Esophagus mucosa (tissue), 1 donor: Measurements from ENCODE around the gene KPNB1. TPM values are rescaled to one million over a fixed set of nuclear protein-coding genes. Genes with fewer than 3 reads are reported as not detected.

Source experiments
- ATAC-seq: fragments of 200-7000 bp; cut with Tn5 transposase; one replicate; pipeline ENCODE4 v1.9.1; 2020
- total RNA-seq: library from RNA; stranded (reverse); gene quantifications from one replicate; pipeline ENCODE4 v1.2.4, GENCODE V29; 2023
- donor health status: DM: yes; HTN: yes; CAD: no.

Gene KPNB1
- total RNA-seq, 1 donor from 2014 or later, result 232 TPM

DNA sequence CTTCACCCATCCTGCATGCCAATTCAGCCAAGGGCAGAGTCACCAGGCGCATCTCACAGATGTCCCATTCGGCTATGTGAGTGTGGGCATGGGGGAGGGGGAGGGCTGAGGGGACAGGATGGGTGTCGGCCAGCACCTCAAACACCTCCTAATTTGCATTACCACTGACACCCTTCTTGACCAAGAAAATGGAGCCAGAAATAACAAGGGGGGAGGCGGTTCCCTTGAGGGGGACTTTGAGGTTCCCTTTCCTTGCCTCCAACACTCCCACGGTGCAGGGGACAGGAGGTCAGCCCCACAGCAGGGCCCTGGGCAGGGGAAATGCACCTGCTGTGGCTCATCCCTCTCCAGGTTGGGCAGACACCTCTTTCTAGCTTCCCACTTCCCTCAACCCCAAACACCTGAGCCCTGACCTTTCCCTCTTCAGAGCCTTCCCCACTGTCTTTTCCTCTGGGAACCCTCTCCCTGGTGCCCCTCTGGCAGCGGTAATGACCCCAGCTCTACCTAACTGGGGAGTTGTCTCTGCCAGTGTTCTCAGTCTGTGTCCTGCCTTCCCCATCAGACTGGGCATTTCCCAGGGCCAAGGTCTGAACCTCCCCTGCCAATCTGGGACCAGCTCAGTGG is 65.2 kb downstream of the KPNB1 start:
- no peak for ATAC-seq

DNA sequence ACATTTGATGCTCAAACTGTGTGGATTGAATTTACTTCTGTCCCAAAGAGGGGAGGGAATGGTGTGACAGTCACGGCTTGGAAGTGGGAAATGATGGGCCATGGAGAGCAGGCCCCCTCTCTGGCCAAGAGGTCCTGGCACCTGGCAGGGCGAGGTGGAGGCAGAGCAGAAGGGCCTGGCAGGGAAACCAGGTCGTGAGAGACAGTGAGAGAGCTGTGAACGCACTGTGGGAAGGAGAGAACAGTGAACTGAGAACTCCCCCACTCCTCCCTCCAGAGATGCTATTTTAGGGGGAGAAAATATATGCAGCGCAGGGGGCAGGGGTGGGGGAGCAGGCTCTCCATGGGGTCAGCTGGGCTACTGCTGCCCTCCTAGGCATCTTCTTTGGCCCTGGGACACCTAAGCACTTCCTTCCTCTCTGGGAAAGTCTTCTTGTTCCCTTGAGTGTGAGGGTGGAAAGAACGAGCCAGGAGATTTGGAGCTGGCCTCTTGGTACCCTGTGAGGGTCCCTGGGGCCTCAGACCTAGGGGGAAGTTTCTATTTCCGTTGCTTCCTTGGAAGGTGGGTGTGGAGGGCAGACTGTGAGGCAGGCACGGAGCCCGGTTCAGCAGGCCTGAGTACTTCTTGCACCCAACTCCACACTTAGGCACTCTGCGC is 66.1 kb downstream of the KPNB1 start:
- no peak for ATAC-seq

DNA sequence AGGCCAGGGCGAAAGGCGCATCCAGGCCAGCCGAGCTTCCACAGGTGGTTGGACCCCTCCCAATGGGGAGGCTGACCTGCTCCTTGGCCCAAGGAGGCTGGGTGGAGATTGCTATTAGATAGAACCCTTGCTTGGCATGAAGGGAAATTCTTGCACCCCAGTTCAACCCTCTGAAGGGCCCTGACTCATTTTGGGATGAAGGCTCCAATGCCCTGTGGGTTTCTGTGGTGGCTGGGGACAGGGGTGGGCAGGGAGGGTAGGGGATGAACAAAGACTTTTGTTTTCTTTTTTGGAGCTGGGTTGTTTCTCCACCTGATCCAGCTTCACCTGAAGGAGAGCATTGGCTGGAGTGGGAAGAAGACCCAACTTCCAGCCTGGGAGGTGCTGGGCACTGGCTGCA is 66.7 kb downstream of the KPNB1 start:
- ATAC-seq, result no peak

DNA sequence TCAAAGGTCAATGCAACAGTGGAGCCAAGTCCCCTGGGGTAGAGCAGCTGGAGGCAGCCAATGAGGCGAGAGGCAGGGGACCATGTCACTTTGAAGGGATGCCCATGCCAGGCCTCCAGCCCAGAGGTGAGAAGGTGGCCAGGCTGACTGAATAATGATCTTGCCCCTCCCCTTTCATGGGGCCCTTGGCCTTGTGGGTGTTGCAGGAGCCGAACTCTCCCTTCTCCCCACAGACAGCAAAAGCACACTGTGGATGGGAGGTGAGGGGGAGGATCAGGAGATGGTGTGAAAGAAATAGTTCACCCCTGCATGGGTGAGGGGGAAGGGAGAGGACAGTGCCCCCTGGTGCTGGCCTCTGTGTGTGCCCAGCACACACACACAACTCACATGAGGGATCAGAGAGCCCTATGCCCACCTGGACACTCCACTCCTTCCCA is 67.6 kb downstream of the KPNB1 start:
- no peak for ATAC-seq

DNA sequence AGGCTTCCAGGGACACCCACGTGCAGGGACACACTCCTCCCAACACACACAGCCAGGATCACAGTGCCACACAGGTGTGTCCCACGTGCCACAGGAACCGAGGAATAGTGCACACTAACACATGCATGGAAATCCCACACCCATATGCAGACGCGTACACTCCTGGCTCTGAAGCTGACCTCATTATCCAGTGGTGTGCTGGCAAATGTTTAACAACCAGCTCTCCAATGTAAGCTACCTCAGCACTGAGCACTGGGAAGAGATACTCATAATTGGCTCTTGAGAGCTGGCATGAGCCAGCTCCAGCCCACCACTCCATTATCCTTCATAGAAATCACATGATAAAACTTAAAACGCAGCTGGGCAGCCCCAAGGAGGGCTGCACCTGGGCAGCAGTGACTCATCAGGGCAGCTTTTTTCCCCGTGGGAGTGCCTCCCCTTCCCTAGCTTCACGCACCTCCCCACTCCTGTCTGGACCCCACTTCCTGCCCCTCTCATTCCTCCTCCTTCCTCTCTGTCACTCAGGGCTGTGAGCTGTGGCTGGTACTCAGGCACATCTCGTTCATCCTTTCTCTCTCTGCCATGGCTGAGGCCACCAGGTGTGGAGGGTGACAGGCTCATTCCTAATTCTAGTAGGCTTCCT is 68.4 kb downstream of the KPNB1 start:
- no peak for ATAC-seq

DNA sequence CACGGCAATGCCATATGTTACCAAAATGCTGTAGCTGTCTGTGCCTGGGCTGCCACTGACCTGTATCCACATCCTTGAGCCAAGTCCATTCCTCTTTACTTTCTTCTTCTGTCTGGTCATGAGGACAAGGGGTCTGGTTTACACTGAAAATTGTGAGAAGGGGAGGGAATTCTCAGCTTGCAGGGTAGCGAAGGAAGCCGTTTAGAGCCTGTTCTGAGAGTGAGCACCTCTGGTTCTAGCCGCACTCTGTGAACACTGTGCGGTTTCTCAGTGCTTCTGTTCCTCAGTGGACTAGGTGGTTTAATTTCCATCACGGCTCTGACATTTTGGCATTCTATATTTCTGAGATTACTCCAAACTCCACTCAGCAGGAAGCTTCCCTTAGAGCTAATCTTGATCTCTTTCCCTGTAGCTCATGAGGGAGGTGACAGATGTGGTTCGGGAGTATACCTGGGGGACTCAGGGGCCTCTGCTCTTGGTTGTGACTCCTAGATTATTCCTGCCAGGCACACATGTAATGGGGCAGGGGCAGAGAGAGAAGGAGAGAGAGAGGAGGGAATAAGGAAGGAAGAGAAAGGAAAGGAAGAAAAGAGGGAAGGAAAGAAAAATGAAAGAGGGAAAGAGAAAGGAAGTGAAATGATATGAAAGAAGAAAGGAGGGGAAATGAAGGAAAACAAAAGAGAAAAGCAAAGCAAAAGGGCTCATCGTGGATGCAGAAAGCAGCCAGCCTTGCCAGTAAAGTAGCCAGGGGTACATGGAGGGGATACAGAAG is 69.1 kb downstream of the KPNB1 start:
- ATAC-seq, result no peak

DNA sequence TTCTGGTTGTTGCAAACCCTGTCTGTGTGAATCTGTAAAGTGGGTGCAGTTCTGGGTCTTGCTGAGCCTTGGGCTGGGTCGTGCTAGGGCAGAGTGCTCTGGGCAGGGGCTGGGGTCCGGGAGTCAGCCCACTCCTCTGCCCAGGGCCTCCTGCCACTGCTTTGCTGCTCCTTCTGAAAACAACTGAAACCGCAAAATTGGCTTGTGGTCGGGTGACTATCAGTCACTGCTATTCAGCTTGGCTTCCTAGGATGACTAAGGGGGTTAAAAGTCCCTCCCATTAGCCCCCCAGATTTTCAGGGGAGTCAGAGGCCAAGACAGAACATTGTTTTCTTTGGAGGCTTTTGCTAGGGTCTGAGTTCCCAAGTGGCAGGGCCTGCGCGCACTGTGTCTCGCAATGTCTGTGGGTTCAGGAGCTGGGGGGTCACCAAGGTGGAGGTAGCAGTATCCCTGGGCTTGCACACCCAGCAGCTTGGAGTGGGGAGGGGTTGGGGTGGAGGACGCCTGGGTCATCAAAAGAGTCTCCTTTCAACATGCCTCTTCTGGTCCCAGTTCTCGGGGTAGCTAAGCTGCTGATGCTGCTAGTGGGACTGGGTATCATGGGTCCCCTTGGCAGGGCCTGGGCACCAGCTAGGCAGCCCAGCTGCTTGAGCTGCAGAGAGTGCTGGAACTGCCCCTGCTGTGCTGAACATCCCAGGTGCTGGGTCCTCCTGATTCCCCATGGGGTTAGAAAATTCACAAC is 69.9 kb downstream of the KPNB1 start:
- ATAC-seq, result no peak

DNA sequence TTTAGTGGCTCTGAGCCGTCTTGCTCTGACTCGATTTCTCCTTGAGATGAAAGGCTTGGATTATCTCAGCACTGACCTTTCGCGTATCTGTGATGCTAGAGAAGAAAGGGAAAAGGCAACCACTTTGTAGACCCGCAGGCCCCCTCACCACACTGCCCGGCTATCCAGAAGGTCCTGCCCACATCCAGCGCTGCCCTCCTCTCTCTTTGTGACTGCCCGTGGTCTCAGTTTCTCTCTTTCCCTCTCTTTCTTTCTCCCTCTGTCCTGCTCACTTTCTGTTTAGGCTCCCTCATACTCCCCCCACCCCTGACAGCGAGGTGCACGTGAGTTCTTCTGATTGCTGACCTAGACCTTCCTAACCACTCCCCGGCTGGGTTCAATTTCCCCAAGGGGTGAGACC is 70.5 kb downstream of the KPNB1 start:
- ATAC-seq, result no peak

DNA sequence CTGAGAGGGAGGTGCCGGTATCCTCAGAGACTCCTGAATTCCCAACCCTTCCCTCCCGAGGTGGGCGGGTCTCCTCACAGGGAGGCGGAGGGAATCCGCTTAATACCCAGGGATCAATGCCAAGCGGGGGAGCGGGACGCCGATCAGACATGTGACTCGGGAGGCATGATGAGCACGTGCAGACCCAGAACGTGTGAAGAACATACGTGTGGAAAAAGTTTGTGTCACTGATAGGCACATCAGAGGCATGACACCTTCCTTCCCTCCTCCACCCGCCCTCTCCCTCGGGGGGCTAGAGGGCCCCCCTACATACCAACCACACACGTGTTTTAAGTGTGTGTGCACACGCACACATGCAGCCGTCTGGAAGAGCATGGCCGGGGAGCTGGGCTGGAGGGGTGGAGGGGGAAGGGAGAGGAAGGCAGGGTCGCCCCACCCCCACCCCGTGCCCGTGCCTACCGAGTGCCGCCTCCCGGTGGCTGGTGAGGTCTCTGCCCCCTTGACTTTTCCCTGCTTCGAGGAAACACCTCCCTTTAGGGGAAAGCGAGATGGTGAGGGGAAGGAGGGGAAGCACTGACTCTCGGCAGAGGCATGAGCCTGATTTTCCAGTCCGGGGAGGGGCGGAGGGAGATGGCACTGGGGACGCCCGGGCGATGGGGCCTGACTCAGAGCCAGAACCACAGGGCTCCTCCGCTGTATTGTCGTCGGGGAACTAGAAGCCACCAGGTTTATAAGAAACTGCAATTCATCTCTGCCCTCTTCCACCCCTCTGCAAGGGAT is 71.2 kb downstream of the KPNB1 start:
- ATAC-seq, result peak; percentile 74

DNA sequence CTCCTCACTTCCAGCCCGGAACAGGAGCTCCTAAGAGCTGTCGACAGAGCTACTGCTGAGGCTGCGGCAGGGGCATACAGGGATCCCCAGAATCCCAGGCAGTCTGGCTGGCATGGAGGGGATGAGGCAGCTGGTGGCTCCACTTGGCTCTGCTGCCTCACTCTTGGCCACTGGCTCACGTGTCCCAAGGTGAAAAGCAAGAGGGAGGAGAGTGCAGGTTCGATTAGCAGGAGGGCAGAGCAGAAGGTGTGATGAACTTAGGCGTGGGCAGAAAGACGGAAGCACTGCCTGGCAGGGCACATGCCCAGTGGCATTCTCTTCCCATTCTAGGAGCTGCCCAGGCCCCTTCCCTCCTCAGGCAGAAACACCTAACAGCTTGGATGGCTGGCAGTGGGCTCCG is 72.0 kb downstream of the KPNB1 start:
- peak; percentile 11 for ATAC-seq

DNA sequence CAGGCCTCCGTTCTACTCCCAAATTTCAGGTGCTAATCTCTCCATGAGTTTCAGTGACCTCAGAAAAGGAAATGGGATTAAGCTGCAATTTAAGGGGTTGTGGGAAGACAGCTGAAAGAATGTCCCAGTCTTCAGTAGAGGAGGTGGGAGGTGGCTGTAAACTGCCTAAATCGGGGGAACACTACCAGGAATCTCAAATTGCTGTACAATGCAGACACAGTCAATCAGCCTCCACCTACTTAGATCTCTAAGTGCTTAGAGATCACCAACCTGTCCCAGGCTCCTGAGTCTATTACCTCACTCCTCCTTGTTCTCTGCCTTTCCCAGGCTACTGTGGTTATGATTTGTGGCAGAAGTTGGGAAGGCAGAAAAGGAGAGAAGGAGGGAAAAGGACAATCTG is 75.0 kb downstream of the KPNB1 start:
- ATAC-seq, result no peak

DNA sequence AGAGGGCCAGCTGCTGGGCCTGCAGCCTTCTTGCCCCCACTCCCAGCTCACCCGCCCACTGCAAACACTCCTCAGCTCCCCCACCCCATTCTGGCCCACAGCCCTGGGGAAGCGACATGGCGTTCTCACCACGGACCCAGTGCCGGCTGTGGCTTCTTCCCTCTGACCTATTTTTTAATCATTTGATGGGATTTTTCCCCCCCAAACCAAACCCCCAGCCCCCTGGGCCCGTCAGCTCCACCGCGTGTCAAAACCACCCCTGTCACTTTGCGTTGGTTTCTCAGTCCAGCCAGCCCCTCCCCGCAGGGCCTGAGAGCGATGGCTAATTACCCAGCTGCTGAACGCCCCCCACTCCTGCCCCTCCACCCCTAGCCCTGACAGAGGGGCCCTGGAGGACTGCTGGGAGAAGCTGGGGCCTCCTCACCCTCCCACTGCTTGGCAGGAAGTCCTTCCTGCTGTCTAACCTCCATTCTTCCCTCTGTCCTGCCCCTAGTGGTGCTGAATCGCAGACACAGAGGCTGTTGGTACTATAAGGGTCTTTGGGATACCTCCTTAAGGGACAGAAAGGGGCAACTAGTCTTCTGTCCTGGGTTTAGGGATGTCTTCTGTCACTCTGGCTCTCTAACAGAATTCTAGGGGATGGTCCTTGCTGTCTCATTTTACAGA is 75.9 kb downstream of the KPNB1 start:
- ATAC-seq, result no peak

DNA sequence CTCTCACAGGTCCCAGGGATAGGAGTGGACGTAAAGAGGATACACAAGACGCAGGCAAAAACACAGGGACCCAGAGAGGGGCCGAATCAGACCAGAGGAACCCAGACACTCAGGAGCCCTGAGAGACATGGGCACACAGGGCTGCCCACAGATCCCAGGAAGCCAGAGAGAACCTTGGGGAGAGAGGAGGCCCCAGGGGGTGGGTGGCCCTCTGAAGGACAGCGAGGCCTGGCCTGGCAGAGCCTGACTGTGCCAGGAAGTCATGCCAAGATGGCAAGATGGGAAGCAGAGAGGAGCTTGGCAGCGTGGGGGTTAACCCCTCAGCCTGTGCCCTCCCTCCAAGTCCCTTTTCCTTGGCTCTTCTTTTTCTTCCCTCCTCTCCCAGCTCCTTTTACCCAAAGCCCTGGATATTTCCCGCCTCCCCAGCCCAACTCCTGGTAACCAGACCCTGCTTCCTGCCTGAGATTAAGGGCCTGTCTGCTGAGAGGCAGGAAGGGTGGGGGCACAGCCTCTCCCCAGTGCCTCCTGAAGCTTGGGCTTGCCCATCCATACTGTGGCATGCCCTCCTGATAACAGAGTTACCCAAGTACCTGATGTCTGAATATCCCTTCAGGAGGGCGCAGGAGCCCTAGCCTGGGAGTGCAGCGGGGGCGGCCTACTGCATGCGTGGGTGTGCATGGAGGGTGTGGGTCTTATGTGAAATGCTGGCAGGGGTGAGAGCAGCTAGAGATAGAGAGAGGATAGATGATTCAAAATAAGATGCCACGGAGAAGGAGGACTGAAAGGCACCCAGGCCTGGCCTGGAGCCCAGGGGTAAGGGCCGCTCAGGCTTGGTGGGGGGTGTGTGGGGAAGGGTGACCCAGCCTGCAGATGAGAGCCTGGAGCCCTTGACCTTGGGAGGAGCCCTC is 77.3 kb downstream of the KPNB1 start:
- ATAC-seq, result no peak

DNA sequence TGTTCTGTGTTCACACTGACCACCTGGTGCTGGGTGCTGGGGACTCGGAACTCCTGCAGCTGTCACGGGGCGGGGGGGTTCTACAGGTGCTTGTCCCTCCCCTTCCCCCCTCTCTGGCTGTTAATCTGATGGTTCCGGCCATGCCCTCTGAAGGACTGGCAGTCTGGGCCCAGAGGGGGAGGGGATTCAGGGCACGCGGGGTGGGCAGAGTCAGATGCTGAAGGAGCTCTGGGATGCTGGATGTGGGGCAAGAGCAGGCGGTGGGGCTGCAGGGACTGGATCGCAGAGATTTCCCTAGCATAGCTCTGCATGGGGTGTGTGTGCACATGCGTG is 78.0 kb downstream of the KPNB1 start:
- no peak for ATAC-seq

DNA sequence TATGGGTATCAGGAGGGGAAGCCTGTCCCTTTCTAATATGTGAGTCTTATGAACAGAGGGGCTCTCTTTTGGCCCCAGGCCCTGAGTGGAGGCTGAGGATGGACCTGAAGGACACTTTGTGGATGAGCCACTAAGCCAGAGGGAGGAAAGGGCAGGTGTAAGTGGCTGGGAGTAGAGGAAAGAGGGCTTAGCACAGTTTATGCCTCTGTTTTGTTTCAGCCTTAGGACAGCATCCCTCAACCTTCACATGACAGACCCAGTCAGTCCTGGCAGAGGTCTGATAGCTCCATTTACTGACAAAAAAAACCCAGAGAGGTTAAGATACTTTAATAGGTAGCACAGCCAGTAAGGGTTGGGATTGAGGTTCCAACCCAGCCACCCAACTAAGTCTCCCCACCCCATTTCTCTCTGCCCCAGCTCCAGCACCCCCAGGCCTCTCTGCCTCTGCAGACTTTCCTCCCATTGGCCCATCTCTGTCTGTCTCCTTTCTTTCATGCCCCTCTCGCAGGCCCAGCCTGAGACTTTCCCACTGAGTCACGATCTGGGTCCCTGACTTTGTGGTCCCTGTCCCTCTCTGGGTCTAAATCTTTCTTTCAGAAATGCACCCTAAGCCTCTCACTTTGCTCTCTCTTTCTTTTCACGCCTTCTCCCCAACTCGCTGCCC is 78.6 kb downstream of the KPNB1 start:
- ATAC-seq, result no peak

DNA sequence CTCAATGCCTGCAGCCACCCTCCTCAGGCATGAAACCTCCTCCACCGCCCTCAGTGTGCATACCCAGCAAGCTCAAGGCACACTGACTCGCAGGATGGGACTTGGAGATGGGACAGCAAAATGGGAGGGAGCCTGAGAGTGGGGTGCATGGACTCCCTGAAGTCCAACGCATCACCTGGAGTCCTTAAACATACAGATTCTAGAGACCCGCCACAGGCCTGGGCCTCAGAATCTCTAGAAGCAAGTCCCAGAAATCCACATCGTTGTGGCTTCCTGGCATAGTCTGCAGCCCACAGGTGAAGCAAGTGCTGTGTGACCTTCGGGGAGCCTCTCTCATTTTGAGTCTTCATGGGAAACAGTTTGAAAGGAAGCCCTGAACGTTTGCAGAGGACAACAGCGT is 79.8 kb downstream of the KPNB1 start:
- no peak for ATAC-seq

DNA sequence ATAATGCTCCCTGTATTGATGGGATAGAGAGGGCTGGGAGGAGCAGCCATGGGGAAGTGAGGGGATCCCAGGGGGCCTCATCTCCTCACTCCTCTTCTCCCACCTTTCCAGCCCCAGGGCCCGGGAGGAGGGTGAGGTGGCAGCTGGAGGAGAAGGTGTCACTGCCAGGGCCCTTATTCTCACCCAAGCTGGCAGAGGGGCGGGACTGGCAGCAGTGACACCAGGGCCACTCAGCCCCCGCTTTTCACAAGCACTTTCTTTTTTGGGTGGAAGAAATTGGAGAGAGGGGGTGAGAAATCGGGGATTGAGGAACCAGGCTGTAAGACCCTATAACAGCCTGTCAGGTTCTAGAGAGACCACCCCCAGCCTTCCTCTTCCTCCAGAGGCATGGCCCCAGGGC is 81.0 kb downstream of the KPNB1 start:
- ATAC-seq, result no peak

DNA sequence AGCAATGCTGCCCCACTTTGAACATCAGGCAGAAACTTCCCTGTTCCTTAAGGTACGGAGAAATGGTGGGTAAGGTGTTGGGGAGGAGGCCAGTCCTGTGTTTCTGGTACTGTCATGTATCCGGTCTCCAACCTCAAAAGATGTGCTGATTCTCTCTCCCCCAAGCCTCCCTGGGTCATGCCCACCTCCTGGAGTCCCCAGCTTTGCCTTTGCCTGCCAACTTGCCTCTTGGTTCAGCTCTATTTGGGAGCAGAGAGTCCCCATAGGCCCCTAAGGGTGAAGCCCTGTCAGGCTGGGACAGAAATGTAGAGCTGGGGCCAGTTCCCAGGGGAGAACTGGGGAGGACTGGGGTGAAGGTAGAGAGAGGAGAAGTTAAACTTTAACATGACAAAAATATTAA is 81.7 kb downstream of the KPNB1 start:
- no peak for ATAC-seq

DNA sequence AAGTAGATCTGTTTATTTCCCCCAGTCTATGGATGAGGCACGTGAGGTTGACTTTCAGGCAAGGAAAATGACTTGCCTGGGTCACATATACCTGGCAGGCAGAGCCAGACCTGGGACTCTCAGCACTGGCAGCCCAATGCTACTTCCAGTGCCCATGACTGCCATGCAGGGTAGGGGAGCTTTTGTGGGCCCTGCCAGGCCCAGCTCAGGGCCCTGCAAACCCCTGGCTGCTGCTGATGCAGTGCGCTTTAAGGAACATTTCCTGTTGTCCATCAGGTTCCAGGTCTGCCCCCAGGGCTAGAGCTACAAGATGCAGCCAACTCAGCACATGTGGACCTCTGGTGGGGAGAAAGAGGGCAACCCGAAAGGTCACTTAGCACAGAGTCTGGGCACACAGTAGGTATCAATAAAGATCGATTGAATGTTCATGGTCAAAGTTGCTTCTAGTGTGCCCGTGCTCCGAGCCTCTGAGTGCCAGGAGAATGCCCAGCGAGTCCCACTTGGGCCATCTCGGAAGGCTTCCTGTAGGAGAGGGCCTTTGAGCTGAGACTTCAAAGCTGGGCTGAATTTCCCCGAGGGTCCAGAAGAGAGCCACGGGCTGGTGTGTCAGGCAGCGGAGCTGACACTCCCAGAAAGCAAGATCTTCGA is 82.8 kb downstream of the KPNB1 start:
- no peak for ATAC-seq
